Adrenal gland (tissue), 12 donors: Measurements from ENCODE around the gene PRSS56. TPM values are rescaled to one million over a fixed set of nuclear protein-coding genes. Genes with fewer than 3 reads are reported as not detected.

Experiments
- DNase-seq, 7 donors: peaks; one replicate each; pipeline ENCODE4 v3.0.0-alpha.2; 2019 to 2020
- H3K27ac ChIP-seq, 5 donors: fragments of 200-600 bp; sonication (generic) in 4 of 5; 1 replicate in 3 of 5; 2 replicates in 2 of 5; pipeline versions ENCODE4 v1.5.1 to v1.8.0; 2016 to 2020; ENCODE audit warnings: mild to moderate bottlenecking in 1 of 5
- H3K27me3 ChIP-seq: fragments of 200-600 bp; 2 replicates; pipeline ENCODE4 v1.8.0; 2021
- H3K36me3 ChIP-seq, 2 donors: fragments of 200-600 bp; replicated peaks in 1 of 2; 1 replicate in 1 of 2; 2 replicates in 1 of 2; pipeline versions ENCODE4 v1.5.1 to v1.8.0; 2018 to 2022
- H3K4me1 ChIP-seq, 2 donors: fragments of 200-600 bp; replicated peaks in 1 of 2; 1 replicate in 1 of 2; 2 replicates in 1 of 2; pipeline versions ENCODE4 v1.5.1 to v1.8.0; 2018 to 2021
- H3K4me3 ChIP-seq, 4 donors: fragments of 200-600 bp; sonication (generic) in 3 of 4; one replicate each; pipeline ENCODE4 v1.5.1; 2016 to 2018
- H3K9me3 ChIP-seq, 3 donors: fragments of 200-600 bp; sonication (generic) in 1 of 3; replicated peaks in 1 of 3; 1 replicate in 2 of 3; 2 replicates in 1 of 3; pipeline versions ENCODE4 v1.5.1 to v1.8.0; 2016 to 2021
- POLR2A ChIP-seq, 2 donors: fragments of 450-650 bp; IDR thresholded peaks; one replicate each; pipeline ENCODE4 v1.6.1; 2017; ENCODE audit warnings: antibody characterized with exemption in 2 of 2, mild to moderate bottlenecking in 2 of 2, moderate library complexity in 1 of 2
- WGBS, 4 donors: extraction: QIAGEN DNeasy Blood & Tissue Kit in 2 of 4; methylation state at CpG; one replicate each; pipeline versions ENCODE4 v1.1.5 to v1.1.7; 2013 to 2017; 5-methylcytosine and 5-hydroxymethylcytosine counted together
- intact Hi-C, 2 donors: fragments of 100-400 bp; cut with DNase I; formaldehyde crosslinking; loops; one replicate each; pipeline versions ENCODE4 v1.14.1 to v1.15.0; 2022 to 2023
- polyA plus RNA-seq, 3 donors: library from polyadenylated mRNA; stranded (reverse); fragments of 200-250 nt in 2 of 3; fragments of 350-450 nt in 1 of 3; fragmentation: Illumina TruSeq in 1 of 3; extraction: RNeasy Lipid Tissue Mini Kit (QIAGEN cat#74804) in 1 of 3; gene quantifications; one replicate each; pipeline ENCODE4 v1.2.3, GENCODE V29; 2013 to 2014
- total RNA-seq, 9 donors: library from RNA; depleted of rRNA in 4 of 9; stranded (reverse); fragments of >200 nt in 4 of 9; fragments of 120-200 nt in 1 of 9; fragmentation: NEBNext Ultra II Directional in 1 of 9; extraction: Animal tissue kit (Norgen Biotek cat#: 25700) in 1 of 9; gene quantifications; one replicate each; pipeline versions ENCODE4 v1.1.0 to v1.2.4, GENCODE V29; 2013 to 2023
- TF ChIP-seq, protein P1 (sequence below), 6 experiments: fragments of 450-650 bp in 4 of 6; fragments of 200-600 bp in 2 of 6; sonication (generic) in 1 of 6; IDR thresholded peaks; 1 replicate in 5 of 6; 2 replicates in 1 of 6; pipeline versions ENCODE4 v1.5.1 to v1.8.0; 2016 to 2021; ENCODE audit warnings: antibody characterized with exemption in 6 of 6, mild to moderate bottlenecking in 2 of 6, moderate library complexity in 1 of 6
- donor health status: healthy with polysubstance abuse.
- donor health status: Bipolar disorder and iron deficiency.
- donor health status: DM: yes; HTN: yes; CAD: no.
- donor health status: DM: no; HTN: no; CAD: no.
- donor health status: DM: no; HTN: no; CAD: no.
- donor health status: DM: yes; HTN: yes; CAD: no.

Gene PRSS56
- total and polyA plus RNA-seq, 12 donors = 0.06 to 0.28 (median 0.07) TPM; not detected in 9

DNA sequence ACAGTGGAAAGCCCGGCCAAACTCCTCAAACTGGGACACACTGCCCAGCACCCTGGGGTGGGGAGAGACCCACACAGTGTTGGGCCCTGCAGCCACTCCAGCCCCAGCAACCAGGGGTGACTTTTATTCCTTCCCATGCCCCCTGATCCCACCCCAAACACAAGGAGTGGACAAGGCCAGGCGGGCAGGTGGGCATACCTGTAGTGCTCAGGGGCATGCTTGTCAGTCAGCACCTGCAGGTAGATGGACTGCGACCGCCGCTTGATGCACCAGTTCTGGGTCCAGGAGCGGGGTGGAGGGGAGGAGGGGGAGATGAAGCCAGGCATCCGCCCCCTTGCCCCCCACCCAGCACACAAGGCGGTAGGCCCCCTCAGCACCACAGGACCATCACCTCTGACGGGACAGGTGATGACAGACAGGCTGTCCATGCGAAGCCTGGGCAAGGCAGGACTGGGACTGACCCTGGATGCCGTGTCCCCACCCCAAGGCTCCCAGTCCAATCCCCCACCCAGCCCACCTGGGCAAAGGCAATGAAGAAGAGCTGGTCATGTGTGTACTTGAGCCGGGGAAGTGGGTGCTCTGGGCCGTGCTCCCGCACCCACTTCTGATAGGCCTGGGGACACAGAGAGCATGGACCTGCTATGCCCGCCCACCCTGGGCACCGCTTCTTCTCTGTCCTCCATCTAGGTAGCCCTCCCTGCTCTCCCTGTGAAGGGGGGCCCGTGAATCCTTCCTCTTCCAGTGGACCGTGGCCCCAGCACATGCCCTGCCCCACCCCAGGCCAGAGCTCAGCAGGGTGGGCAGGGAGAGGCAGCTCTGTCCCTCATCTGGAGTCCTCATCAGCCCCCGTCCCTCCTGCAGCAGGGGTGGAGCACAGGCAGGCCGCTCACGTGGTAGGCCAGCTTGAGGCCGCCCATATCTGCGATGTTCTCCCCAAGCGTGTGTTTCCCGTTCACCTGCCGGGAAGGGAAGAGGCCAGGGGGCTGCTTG, 39.7 kb upstream of the PRSS56 start:
- H3K9me3 ChIP-seq = no peaks in the 10 kb centered on the region
- H3K36me3 ChIP-seq = no peaks in the 10 kb centered on the region
- intact Hi-C loops = no loop called here
- H3K4me1 ChIP-seq = no peaks in the 10 kb centered on the region
- H3K4me3 ChIP-seq = no peak overlapping the region
- peak in 1 of 7 donors; percentile 14 for DNase-seq
- WGBS, 4 donors = 85 to 88% (median 86%) methylated on average over 3 to 26 of the region's 26 CpGs
- TF ChIP-seq POLR2A (IDR thresholded peaks at IDR 0.05) = no peak
- TF ChIP-seq, protein P1, sequence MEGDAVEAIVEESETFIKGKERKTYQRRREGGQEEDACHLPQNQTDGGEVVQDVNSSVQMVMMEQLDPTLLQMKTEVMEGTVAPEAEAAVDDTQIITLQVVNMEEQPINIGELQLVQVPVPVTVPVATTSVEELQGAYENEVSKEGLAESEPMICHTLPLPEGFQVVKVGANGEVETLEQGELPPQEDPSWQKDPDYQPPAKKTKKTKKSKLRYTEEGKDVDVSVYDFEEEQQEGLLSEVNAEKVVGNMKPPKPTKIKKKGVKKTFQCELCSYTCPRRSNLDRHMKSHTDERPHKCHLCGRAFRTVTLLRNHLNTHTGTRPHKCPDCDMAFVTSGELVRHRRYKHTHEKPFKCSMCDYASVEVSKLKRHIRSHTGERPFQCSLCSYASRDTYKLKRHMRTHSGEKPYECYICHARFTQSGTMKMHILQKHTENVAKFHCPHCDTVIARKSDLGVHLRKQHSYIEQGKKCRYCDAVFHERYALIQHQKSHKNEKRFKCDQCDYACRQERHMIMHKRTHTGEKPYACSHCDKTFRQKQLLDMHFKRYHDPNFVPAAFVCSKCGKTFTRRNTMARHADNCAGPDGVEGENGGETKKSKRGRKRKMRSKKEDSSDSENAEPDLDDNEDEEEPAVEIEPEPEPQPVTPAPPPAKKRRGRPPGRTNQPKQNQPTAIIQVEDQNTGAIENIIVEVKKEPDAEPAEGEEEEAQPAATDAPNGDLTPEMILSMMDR (IDR thresholded peaks at IDR 0.05) = no peak
- H3K27me3 ChIP-seq = peaks cover 20% of the 10 kb centered on the region
- H3K27ac ChIP-seq = no peak overlapping the region

DNA sequence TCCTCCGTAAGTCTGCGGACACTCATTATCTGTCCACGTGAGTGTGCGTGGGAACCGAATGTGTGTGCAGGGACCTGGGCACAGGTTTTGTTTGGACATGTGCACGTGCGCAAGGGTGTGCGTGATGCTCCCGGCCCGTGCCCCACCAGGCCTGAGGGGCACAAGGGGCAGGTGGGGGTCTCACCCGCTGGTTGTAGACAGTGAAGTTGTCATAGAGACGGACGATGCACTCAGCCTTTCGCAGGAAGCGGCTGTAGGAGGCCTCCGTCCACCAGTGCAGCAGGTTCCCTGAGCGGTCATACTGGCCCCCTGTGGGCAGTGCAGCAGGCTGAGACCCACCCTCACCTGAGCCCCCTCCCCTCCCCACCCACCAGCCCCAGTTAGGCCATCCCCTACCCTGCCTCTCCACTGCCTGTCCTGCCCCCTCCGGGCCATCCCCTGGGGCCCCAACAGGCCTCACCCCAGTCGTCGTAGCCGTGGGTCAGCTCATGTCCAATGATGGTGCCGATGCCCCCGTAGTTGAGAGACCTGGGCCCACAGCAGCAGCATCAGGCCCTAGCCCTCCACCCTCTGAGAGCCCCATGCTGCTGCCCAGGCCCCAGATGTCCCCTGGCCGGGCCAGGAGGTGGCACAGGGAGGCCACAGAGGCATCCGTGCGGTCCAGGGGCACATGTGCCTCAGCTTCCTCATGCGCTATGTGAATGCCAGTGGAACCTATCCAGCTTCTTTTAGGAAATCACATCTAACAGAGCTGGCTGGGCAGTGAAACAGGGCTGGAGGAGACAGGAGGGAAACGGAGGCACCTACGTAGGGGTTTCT, 38.7 kb upstream of the PRSS56 start:
- WGBS, 4 donors = 87 to 93% (median 89%) methylated on average over 13 to 29 of the region's 29 CpGs
- H3K36me3 ChIP-seq = no peaks in the 10 kb centered on the region

DNA sequence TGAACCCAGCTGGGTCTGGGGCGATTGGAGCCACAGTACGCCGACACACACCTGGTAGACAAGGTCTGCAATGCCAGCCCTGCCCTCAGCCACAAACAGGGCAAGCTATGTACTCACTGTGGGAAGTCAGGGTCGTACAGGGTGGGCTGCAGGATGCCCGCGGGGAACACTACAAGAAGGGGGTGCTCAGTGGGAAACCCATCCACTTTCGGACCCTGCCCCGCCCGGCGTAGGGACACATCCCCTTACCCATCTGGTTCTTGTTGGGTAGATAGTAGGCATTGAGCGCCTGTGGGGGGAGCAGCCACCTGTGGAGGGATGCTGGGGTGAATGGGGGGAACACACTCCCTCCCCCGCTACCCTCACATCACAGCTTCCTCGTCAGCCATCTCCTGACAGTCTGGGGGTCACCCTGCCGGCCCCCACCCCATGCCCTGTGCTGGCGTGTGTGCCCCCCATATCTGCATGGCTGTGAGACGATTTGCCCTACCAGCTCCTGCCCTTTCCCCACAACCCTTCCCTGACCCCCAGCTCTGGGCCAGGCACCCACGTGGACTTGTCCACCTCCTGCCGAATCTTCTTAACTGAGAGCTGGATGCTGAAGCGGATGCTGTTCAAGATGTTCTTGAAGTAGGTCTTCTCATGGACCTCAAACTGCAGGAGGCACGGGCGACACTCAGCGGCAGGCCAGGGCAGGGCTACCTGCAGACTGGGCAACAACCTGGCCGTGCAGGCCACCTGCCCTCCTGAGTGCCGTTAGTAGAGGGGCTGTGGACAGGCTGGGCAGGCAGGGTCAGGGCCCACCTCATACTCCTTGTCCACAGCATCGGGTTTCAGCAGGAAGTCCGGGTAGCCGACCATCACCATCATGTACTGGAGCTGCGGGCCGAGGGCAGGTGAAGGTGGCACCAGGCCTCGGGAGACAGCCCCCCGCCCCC, 37.6 kb upstream of the PRSS56 start:
- no peaks in the 10 kb centered on the region for H3K36me3 ChIP-seq
- 86 to 92% (median 89%) methylated on average over 20 to 31 of the region's 31 CpGs for WGBS, 4 donors

More for the DNA sequence above, 38.7 kb upstream of the PRSS56 start:
- DNase-seq = peak in 1 of 7 donors; percentile 6
- no peak overlapping the region for H3K27ac ChIP-seq
- peaks cover 31% of the 10 kb centered on the region for H3K27me3 ChIP-seq
- intact Hi-C loops = no loop called here
- TF ChIP-seq, protein P1 (IDR thresholded peaks at IDR 0.05) = no peak
- no peak for TF ChIP-seq POLR2A (IDR thresholded peaks at IDR 0.05)
- no peaks in the 10 kb centered on the region for H3K9me3 ChIP-seq
- H3K4me3 ChIP-seq = no peak overlapping the region
- H3K4me1 ChIP-seq = no peaks in the 10 kb centered on the region

More for the DNA sequence above, 37.6 kb upstream of the PRSS56 start:
- H3K4me3 ChIP-seq = no peak overlapping the region
- H3K9me3 ChIP-seq = no peaks in the 10 kb centered on the region
- peaks cover 40% of the 10 kb centered on the region for H3K27me3 ChIP-seq
- TF ChIP-seq, protein P1 (IDR thresholded peaks at IDR 0.05) = no peak
- no peak for TF ChIP-seq POLR2A (IDR thresholded peaks at IDR 0.05)
- H3K27ac ChIP-seq = no peak overlapping the region
- DNase-seq = peak in 1 of 7 donors; percentile 16
- intact Hi-C loops = no loop called here
- peaks cover 0 to 7% of the 10 kb centered on the region in 2 donors for H3K4me1 ChIP-seq
